HG03159 (cell line): ENCODE results near the gene ESRRA.

ENCODE experiments used
- ATAC-seq: cut with Tn5 transposase; IDR thresholded peaks from one replicate; pipeline ENCODE4 v1.9.1; 2021; ENCODE audit warnings: mild to moderate bottlenecking, moderate library complexity; ENCODE audit not compliant: unreplicated experiment

The ESRRA gene

DNA sequence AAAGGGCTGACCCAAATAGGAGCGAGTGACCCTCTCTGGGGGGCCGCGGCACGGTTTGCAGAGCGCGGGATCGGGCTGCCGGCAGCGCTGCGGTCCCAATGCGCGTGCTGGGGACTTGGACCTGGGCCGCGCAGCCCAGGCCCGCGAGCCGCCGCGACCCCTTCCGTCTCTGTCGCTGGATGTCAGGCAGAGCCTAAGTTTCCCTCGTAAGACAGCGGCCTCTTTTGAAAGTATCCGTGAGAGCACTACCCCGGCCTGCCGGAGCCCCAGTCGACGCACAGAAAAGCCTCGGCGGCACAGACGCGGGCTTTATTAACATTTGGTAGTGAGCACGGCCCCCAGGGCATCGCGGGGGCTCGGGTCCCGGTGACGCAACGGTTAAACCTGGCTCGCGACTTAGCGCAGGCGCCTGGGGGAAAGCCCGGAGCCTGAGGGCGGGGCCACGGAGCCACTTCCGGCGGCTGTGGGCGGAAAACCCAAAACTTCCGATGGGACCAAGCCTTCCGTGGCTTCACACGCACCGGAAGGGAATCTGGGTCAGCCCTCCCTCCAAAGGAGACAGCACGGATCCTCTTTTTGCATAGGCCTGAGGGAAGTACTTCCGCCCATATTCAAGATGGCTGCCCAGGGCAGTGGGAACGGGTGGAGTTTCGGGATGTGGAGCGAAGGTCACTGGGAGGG, 35.6 kb upstream of the ESRRA start:
- ATAC-seq, result peak; percentile 50

DNA sequence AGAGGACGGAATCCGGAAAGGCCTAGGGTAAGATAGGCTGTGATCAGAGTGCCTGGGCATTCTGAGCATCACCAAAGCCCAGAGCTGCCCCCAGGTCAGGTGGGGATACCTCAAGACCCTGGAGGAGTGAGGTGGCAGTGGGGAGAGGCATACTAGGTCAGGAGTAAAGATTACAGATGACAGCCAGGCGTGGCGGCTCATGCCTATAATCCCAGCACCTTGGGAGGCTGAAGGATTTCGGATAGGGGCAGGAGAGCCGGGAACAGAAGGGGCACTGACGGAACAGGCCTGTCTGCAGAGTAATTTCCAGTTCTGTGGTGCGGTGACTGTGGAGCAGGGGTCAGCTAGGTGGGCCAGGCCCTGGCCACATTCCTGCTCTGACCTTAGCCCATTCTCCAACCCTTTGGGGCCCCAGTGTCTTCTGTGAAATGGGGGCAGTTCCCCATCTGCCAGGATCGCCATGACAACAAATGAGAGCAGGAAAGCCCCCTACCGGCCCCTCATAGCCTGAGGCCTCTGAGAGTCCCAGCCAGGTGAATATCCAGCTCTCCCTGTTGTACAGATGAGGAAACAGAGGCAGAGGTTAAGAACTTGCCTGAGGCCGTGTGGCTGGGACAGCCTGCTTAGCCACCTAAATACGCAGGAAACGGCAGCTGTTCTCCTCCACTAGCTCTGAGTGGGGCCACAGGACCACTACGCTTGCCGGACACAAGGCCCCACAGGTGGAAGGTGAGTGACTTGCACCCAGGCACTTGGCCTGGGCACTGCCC, 30.1 kb upstream of the ESRRA start:
- no peak for ATAC-seq

DNA sequence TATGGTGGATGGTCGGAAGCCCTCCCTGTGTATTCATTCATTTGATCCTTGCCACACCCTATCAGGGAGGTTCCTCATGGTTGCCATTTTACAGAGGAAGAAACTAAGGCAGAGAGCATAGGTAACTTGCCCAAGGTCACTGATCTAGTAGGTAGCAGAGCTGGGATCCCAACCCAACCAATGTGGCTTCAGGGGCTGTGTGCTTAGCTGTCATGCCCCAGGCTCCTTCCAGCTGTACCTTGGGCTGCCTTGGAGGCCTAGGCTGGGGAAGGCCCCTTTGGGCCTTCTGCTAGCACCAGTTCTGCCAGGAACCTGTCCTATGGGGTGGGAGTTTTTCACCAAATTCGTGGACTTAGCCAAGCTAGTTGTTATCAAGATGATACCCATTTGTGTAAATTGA, 29.5 kb upstream of the ESRRA start:
- no peak for ATAC-seq

DNA sequence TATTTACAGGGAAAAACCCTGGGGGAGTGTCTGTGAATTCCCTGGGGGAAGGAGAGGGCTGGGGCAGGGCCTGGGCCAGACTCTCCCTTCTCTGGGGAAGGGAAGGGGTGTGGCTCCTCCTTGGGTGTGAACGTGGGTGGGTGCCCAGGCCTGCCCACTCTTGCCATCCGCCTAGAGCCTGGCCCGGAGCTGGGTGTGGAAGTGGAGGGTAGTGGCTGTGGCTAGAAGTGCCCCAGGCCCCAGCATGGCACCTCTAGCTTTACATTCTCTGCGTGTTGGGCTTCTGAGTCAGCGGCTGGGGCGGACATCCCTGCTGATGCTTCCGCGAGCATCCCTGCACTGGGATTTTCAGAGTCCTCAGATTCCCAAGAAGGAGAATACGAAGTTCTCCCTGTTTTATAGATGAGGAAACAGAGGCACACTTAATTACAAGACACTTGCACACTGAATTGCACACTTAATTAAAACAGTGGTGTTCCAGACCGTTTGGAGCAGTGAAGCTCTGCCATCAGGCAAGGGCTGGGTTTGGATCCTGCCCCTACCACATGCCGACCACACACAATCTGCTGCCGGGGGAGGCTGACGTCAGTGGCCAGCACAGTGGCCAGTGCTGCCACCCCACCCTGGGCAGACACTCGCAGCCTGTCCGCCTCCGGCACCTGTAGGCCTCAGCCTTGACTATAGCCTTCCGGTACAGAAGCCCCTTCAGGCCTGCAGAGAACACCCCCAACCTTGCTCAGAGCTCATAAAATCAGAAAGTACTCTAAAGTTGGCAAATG, 28.5 kb upstream of the ESRRA start:
- no peak for ATAC-seq

DNA sequence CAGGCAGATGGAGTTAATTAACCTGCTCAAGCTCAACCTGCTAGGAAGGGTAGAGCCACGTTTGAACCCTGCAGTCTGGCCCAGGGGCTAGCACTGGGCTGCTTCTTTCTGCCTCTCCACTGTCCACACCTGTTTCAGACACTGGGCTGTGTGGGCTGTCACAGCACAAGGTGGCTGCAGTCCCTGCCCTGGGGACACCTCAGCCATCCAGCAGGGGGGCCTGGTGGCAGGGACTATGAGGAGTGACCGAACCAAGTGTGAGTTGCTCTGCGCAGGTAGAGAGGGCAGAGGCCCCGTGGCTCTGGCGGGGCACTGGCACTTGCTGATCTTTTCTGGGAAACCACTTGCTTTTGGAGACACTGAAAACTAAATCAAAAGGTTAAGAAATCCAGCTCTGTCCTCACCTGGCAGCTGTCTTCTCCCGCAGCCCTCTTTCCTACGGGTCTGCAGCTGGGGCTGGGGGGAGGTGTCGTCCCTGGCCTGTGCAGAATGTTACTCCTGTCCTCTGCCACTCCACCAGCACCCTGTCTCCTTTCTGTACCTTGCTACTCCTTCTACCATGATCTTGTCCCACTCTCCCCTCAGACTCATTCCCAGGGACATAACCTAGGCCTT, 26.6 kb upstream of the ESRRA start:
- no peak for ATAC-seq

DNA sequence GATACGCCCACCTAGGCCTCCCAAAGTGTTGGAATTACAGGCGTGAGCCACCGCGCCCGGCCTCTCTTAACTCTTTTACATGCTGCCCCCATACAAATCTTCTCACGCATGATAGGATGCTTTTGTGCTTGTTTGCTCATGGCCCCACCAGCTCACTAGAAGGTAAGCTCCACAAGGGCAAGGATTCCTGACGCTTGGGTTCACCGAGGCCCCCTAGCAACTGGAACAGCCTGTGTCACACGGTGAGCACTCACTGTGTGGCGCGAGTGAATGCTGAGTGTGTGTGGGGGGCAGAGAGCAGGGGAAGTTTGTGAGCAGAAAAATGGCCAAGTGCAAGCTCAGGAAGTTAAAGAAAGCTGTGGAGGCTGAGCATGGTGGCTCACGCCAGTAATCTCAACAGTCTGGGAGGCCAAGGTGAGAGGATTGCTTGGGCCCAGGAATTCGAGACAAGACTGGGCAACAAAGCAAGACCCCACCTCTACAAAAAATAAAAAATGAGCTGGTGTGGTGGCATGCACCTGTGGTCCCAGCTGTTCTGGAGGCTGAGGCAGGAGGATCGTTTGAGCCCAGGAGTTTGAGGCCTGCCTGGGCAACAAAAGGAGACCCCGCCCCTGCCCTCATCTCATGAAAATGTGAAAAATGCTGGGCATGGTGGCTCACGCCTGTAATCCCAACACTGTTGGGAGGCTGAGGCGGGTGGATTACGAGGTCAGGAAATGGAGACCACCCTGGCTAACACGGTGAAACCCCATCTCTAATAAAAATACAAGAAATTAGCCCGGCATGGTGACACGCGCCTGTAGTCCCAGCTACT, 23.2 kb upstream of the ESRRA start:
- ATAC-seq, result no peak

DNA sequence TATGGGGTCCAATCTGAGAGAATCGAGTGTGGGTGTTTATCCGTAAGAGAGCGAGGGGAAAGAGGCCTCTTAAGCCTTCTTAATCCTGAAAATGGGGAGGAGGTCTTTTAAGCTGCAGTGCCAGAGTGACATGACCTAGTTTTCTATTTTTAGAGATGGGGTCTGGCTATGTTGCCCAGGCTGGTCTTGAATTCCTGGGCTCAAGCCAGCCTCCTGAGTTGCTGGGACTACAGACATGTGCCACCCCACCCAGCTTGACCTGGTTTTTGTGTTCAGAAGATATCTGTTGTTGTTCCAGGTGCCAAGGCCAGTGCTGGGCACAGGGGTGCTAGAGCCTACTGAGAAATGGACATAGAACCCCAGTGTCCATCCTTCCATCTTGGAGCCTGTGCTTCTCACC, 22.2 kb upstream of the ESRRA start:
- ATAC-seq, result no peak

DNA sequence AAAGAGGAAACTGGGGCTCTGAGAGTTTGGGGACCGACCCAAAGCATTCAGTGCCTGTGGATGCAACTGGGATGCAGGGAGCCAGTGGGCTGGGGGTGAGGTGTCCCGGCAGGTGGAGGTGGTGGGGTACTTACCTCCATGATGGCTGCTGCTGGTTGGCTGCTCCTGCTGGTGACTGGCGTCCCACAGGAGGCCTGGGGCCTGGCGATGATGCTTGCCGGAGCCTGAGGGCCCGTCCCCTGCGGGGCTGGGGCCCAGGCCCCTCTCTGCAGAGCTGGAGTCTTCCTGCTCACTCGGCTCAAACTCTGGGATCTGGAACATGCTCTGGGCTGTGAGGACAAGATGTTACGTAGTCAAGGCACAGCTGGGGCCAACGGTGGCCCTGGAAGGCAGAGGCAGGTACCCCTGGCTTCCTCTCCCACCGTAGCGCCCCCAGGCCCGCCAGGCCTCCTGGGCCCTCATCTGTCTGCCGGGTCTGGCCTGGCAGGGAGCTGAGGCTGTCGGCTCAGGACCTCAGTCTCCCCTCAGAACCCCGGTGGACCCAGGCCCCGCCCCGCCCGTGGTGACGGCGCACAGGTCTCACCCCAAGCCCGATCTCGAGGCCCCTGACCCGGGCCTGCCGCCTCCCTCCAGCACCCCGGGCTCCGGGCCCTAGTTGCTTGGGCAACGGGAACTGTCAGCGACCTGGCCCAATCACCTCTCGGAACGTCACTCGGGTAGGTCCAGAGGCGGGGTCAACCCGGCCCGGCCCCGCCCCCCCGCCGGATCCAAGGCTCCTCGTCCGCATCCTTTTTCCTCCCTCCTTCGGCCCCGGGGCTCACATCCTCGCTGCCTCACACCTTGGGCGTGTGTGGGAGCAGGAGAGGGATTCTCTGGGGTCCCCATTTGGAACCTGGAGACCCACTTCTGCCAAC, 21.0 kb upstream of the ESRRA start, which contains the start of gene BAD:
Gene BAD (minus strand): TSS at position 618 of the 914 bp plus-strand sequence. CDS start 297 bp downstream, at position 321.
- ATAC-seq, result peak; percentile 74

DNA sequence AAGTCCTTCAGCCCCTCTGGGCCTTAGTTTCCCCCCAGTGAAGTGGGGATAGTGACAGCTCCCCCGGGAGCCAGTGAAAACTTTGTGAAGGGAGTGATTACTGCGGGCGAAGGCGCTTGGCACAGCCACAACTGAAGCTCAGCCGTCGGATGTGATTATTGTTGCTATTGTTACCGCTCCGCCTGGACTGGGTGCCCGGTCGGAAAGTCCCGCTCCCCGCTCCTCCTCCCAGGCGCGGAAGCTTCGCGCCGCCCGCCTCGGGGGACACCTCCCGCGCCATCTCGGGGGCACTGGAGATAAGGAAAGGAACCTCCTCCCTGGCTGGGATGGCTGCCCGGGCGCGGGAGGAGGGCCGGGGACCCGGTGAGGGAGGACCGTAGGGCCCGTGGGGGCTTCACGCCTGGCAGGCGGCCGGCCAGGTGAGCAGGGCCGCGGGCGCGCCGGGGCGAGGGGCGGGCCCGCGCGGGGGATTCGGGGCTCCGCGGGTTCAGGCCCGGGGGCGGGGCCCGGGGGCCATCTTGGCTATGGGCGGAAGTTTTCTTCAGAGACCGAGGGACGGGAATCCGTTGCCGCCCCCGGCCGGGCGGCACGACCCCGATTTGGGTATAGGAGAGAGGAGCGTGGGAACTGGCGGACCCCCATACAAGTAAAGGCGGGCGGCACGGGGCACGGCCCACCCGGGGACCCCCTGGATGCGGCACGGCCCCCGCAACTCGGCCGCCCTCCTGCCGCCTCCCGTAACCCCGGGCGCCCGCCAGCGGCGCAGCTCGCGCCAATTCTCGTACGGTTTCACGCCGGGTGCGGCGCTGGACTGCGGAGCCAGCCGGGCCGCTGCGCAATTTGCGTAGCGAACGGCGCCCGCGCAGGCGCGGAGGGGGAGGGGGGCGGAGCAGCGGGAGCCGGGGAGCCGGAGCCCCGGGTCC, 20.1 kb upstream of the ESRRA start, which contains the start of gene GPR137:
Gene GPR137 (plus strand): TSS at position 887 of the 923 bp plus-strand sequence. CDS start 677 bp downstream, outside the sequence.
- ATAC-seq, result peak; percentile 59

DNA sequence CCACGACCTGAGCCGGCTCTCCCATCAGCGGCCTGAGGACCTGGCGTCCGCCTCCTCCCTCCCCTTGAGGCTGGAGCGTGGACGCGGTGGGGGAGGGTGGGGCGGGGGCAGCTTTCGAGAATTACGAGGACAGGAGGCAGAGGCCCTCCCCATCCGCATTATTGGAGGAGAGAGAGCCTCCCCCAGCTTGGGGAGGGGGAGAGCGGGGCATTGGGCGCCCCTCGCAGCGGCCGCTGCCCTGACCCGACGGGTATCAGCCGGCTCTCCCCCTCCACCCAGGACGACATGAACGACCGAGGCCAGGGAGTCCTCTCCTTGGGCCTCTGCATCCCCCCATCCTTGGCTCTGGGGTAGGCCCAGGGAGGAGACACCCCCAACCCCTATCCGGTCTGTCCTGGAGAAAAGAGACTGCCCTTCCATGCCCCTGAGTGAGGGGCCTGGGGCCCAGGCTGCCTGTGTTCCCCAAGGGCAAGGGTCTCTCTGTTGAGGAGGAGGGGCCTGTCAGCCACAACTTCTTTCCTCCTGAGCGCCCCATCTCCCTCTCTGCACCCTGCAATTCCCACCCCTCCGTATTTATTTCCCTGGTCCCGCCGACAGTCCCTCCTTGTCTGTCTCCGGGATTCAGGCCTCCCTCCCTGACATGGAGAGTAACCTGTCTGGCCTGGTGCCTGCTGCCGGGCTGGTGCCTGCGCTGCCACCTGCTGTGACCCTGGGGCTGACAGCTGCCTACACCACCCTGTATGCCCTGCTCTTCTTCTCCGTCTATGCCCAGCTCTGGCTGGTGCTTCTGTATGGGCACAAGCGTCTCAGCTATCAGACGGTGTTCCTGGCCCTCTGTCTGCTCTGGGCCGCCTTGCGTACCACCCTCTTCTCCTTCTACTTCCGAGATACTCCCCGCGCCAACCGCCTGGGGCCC, 19.2 kb upstream of the ESRRA start:
- ATAC-seq, result no peak

DNA sequence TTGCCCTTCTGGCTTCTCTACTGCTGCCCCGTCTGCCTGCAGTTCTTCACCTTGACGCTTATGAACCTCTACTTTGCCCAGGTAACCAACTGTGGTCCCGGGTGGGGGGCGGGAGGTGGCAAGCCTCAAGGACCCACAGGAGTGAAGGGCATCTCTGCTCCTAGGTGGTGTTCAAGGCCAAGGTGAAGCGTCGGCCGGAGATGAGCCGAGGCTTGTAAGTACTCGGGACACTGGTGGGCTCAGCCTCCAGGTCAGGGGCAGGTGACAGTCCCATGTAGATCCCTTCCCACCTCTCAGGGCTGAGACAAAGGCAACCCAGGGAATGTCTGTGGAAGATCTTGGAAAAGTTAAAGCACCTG, 18.5 kb upstream of the ESRRA start:
- ATAC-seq, result no peak

DNA sequence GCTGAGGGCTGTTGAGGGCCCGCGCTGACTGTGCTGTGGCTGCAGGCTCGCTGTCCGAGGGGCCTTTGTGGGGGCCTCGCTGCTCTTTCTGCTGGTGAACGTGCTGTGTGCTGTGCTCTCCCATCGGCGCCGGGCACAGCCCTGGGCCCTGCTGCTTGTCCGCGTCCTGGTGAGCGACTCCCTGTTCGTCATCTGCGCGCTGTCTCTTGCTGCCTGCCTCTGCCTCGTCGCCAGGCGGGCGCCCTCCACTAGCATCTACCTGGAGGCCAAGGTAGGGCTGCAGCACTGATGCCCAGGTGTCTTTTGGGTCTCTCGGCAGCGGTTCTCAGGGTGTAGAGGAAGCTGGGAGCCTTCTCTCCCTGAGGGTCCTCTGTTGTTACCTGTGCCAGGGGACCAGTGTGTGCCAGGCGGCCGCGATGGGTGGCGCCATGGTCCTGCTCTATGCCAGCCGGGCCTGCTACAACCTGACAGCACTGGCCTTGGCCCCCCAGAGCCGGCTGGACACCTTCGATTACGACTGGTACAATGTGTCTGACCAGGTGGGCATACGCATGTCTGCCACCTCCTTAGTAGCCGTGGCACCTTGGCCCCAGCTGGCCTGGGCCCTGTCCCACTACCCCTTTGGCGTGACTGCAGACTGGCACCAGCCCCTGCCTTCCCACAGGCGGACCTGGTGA, 17.5 kb upstream of the ESRRA start:
- no peak for ATAC-seq

DNA sequence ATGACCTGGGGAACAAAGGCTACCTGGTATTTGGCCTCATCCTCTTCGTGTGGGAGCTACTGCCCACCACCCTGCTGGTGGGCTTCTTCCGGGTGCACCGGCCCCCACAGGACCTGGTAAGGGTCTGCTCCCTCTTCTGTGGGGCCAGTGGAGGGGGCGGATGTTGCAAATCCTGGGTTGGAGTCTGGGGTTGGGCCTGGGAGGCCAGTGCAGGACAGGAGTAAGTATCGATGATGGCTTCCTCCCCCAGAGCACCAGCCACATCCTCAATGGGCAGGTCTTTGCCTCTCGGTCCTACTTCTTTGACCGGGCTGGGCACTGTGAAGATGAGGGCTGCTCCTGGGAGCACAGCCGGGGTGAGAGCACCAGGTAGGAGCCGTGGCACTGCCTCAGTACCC, 17.0 kb upstream of the ESRRA start:
- ATAC-seq, result no peak

DNA sequence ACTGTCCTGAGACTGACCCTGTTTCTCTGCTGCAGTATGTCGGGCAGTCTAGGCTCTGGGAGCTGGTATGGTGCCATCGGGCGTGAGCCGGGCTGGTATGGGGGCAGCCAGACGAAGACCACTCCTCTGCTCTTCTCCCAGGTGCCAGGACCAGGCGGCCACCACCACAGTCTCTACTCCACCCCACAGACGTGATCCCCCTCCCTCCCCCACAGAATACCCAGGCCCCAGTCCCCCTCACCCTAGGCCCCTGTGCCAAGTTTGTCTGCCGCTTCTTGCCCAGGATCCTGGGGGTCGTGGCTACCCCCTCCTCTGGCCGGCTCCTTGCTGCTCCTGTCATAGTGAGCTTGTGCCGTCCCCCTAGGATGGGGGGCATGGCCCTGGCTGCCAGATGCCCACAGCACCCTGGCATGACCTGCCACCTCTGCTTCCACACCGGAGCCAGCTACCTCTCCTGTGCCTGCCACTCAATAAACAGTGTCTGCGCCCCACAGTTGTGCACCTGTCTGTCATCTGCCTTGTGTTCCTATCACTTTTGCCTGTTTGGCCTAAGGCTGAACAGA, 16.2 kb upstream of the ESRRA start:
- ATAC-seq, result no peak

DNA sequence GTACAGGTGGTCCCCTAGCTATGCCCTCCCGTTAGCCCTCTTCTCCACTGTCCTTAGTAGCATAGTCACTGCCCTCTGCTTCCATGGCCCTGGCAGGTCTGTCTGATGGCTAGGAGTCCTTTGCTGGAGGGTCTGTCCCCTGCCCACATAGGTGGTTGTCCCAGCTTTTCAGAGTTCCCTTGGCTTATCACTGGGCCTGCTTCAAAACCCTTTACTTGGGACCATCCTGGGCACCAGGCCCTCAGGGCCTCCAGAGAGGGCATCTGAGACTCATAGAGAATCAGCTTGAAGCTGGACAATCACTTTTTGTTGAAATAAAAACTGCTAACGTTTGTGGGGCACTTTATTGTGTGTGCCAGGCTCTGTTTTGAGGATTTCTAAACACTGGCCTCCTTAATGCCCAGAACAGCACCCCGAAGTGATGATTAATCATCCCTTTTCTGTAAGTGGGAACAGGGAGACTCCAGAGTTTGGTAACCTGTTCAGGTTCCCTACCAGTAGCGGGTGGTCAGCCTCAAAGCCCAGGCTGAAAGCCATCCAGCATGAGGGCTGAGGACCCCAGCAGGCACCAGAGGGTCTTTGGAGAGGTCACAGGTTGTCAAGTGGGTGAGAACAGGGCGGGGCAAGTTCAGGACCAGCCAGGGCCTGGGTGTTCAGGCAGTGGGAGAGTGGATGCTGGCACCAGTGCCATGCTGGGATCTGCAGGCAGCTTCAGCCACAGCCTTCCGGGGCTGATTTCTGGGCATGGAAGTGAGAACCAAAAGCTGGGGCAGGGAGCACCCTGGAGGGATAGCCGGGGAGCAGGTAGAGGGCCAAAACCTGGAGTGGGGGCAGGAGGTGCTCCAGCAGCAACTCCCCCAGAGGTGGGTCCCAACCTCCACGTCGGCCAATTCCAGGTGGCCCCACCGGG, 14.7 kb upstream of the ESRRA start:
- no peak for ATAC-seq
